ENCODE results near the gene NCOA7. TPM values are rescaled to one million over a fixed set of nuclear protein-coding genes. Genes with fewer than 3 reads are reported as not detected.

The NCOA7 gene
- total RNA-seq, 1 donor from 2014 or later, result 56.1 TPM

DNA sequence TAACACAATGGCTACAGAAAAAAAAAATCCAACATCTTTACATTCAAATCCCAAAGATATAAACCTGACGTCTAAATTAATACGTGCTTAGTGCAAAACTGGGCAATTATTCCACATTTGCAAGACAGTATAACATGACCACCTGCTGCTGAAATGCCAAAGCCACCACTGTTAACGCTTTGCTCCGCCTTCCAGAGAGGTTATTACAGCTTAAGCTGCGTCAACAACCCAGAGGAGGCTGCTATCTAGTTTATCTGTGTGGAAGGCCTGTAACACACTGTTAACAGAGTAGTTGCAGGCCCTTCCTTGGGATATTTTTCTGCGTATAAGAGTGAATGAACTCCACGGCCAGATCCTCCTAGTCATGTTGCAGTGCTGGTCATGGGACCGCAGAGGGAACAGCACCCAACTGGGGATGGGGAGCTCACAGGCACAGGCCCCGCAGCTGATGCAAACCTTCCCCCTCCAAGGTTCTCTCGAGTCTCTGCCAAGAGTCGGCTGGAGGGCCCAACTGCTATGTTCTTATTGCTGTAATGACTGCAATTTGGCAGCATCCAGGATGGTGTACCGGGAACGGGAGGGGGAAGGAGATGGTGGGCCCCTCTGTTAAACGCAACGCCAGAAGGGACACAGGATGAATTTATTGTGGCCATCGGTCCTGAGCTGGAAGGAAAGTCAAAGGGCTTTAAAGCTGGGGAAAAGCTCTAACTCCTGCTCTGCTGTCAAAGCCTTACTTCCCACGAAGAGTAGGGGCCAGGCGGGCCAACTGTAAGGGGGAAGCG is 993 bp upstream of the NCOA7 start:
- intact Hi-C loops (cut with micrococcal nuclease), result loop anchor here (1.0 to 10.0 kb wide), 8 partner anchors 8 to 1725 kb away; partner anchors contain the start of genes MTCL3, RNF146 and TRMT11
- peaks cover 14% of the 10 kb centered on the region for H3K36me3 Mint-ChIP-seq (ENCODE audit: low read depth)
- DNase-seq (ENCODE audit: low spot score), result peak; percentile 35

GRCh38 chr6:125791151-125791819 is 525 bp downstream of the NCOA7 start:
- peaks cover 54% of the 10 kb centered on the region for H3K4me1 Mint-ChIP-seq (ENCODE audit: low read depth)

More for the DNA sequence above, 993 bp upstream of the NCOA7 start:
- H3K9me3 Mint-ChIP-seq, result no peaks in the 10 kb centered on the region
- no peaks in the 10 kb centered on the region for H3K27me3 Mint-ChIP-seq (ENCODE audit: insufficient read depth)
- H3K4me1 Mint-ChIP-seq (ENCODE audit: low read depth), result peaks cover 46% of the 10 kb centered on the region
- H3K27ac Mint-ChIP-seq, result peak overlapping the region; percentile 95
- peak overlapping the region; percentile 89 for H3K4me3 Mint-ChIP-seq

GRCh38 chr6:125791820-125792165 is 1.0 kb downstream of the NCOA7 start:
- H3K4me3 Mint-ChIP-seq, result peak overlapping the region; percentile 91

More at GRCh38 chr6:125791151-125791819, 525 bp downstream of the NCOA7 start:
- H3K9me3 Mint-ChIP-seq, result no peaks in the 10 kb centered on the region
- DNase-seq (ENCODE audit: low spot score), result peak; percentile 38
- H3K27ac Mint-ChIP-seq, result peak overlapping the region; percentile 85
- intact Hi-C loops (cut with micrococcal nuclease), result loop anchor here (1.0 to 10.0 kb wide), 8 partner anchors 38 to 1724 kb away; partner anchors contain the start of genes HINT3, MTCL3 and RNF146
- H3K36me3 Mint-ChIP-seq (ENCODE audit: low read depth), result peaks cover 16% of the 10 kb centered on the region
- no peaks in the 10 kb centered on the region for H3K27me3 Mint-ChIP-seq (ENCODE audit: insufficient read depth)
- peak overlapping the region; percentile 91 for H3K4me3 Mint-ChIP-seq

GRCh38 chr6:125792172-125792571 is 1.4 kb downstream of the NCOA7 start:
- H3K27me3 Mint-ChIP-seq (ENCODE audit: insufficient read depth), result no peaks in the 10 kb centered on the region
- H3K4me1 Mint-ChIP-seq (ENCODE audit: low read depth), result peaks cover 55% of the 10 kb centered on the region
- DNase-seq (ENCODE audit: low spot score), result no peak
- H3K9me3 Mint-ChIP-seq, result no peaks in the 10 kb centered on the region
- peak overlapping the region; percentile 91 for H3K4me3 Mint-ChIP-seq
- H3K36me3 Mint-ChIP-seq (ENCODE audit: low read depth), result peaks cover 15% of the 10 kb centered on the region
- intact Hi-C loops (cut with micrococcal nuclease), result loop anchor here (5.0 to 10.0 kb wide), 3 partner anchors 545 to 1723 kb away; partner anchors contain the start of genes MTCL3 and RNF146
- H3K27ac Mint-ChIP-seq, result peak overlapping the region; percentile 79

More at GRCh38 chr6:125791820-125792165, 1.0 kb downstream of the NCOA7 start:
- Mint-ChIP-seq H3K27me3 (ENCODE audit: insufficient read depth) (no peaks in the 10 kb centered on the region), H3K27ac (peak overlapping the region; percentile 85), H3K36me3 (ENCODE audit: low read depth) (peaks cover 16% of the 10 kb centered on the region), H3K9me3 (no peaks in the 10 kb centered on the region), H3K4me1 (ENCODE audit: low read depth) (peaks cover 54% of the 10 kb centered on the region)
- DNase-seq (ENCODE audit: low spot score), result no peak
- intact Hi-C loops (cut with micrococcal nuclease), result loop anchor here (1.0 to 10.0 kb wide), 8 partner anchors 38 to 1723 kb away; partner anchors contain the start of genes HINT3, MTCL3 and RNF146

DNA sequence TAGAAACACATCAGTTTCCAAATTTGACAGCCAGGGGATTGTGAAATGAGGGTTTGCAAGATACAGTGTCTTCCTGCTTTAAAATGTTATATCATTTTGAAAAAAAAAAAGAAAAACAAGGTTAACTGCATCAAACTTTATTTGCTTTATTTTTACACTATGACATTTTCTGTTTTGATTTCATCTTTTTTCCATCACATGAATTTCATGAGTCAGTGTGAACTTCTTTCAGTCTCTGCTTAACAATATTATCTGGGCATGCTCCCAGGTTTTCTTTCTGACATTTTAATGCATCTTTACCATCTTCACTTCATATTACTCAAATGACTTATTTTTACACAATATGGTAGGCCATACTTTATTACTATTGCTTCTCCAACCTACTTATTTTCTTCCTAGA is 1.9 kb downstream of the NCOA7 start:
- H3K27ac Mint-ChIP-seq, result peak overlapping the region; percentile 79
- no peak for DNase-seq (ENCODE audit: low spot score)
- H3K27me3 Mint-ChIP-seq (ENCODE audit: insufficient read depth), result no peaks in the 10 kb centered on the region
- peak overlapping the region; percentile 91 for H3K4me3 Mint-ChIP-seq
- no peaks in the 10 kb centered on the region for H3K9me3 Mint-ChIP-seq
- H3K36me3 Mint-ChIP-seq (ENCODE audit: low read depth), result peaks cover 17% of the 10 kb centered on the region
- peaks cover 60% of the 10 kb centered on the region for H3K4me1 Mint-ChIP-seq (ENCODE audit: low read depth)
- intact Hi-C loops (cut with micrococcal nuclease), result loop anchor here (5.0 to 10.0 kb wide), 3 partner anchors 545 to 1722 kb away; partner anchors contain the start of genes MTCL3 and RNF146

GRCh38 chr6:125793280-125793679 is 2.5 kb downstream of the NCOA7 start:
- H3K9me3 Mint-ChIP-seq, result no peaks in the 10 kb centered on the region
- peaks cover 61% of the 10 kb centered on the region for H3K4me1 Mint-ChIP-seq (ENCODE audit: low read depth)
- intact Hi-C loops (cut with micrococcal nuclease), result loop anchor here (5.0 to 10.0 kb wide), 3 partner anchors 544 to 1722 kb away; partner anchors contain the start of genes MTCL3 and RNF146
- H3K4me3 Mint-ChIP-seq, result peak overlapping the region; percentile 72
- H3K36me3 Mint-ChIP-seq (ENCODE audit: low read depth), result peaks cover 18% of the 10 kb centered on the region
- DNase-seq (ENCODE audit: low spot score), result no peak
- H3K27ac Mint-ChIP-seq, result peak overlapping the region; percentile 88
- H3K27me3 Mint-ChIP-seq (ENCODE audit: insufficient read depth), result no peaks in the 10 kb centered on the region

DNA sequence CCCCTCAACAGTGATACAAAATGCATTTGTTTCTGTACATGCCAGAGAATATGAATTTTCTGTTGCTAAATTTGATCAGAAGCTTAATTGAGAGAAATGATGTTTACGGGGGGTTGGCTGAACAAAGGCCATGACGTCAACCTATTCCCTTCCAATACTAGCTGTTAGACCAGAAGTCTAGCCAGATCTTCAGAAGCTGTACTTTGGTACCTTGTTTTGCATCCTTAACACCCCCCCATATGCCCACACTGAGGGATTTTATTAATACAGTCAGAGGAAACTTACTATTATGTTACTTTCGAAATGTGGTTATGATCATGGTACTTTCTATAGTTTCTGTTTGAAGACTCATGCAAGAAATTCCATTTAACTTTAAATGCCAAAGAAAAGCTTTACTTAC is 3.1 kb downstream of the NCOA7 start:
- intact Hi-C loops (cut with micrococcal nuclease), result loop anchor here (1.0 to 10.0 kb wide), 6 partner anchors 13 to 1721 kb away; partner anchors contain the start of genes MTCL3 and RNF146
- Mint-ChIP-seq H3K36me3 (ENCODE audit: low read depth) (peaks cover 19% of the 10 kb centered on the region), H3K27ac (peak overlapping the region; percentile 88), H3K9me3 (no peaks in the 10 kb centered on the region), H3K4me1 (ENCODE audit: low read depth) (peaks cover 64% of the 10 kb centered on the region), H3K4me3 (peak overlapping the region; percentile 72), H3K27me3 (ENCODE audit: insufficient read depth) (no peaks in the 10 kb centered on the region)
- no peak for DNase-seq (ENCODE audit: low spot score)

- H3K4me1 Mint-ChIP-seq (ENCODE audit: low read depth), result peaks cover 63% of the 10 kb centered on the region
- H3K27me3 Mint-ChIP-seq (ENCODE audit: insufficient read depth), result no peaks in the 10 kb centered on the region
- H3K36me3 Mint-ChIP-seq (ENCODE audit: low read depth), result peaks cover 24% of the 10 kb centered on the region
- peak overlapping the region; percentile 88 for H3K27ac Mint-ChIP-seq
- no peak for DNase-seq (ENCODE audit: low spot score)
- H3K9me3 Mint-ChIP-seq, result no peaks in the 10 kb centered on the region
- no peak overlapping the region for H3K4me3 Mint-ChIP-seq
- intact Hi-C loops (cut with micrococcal nuclease), result loop anchor here (1.0 to 10.0 kb wide), 6 partner anchors 13 to 1720 kb away; partner anchors contain the start of genes MTCL3 and RNF146
Observed at GRCh38 chr6:125794342-125795137, 3.8 kb downstream of the NCOA7 start.

- H3K27ac Mint-ChIP-seq, result no peak overlapping the region
- H3K36me3 Mint-ChIP-seq (ENCODE audit: low read depth), result peaks cover 26% of the 10 kb centered on the region
- intact Hi-C loops (cut with micrococcal nuclease), result loop anchor here (2.0 to 10.0 kb wide), 2 partner anchors 14 to 1720 kb away; partner anchors contain the start of gene MTCL3
- H3K9me3 Mint-ChIP-seq, result no peaks in the 10 kb centered on the region
- H3K4me1 Mint-ChIP-seq (ENCODE audit: low read depth), result peaks cover 60% of the 10 kb centered on the region
- DNase-seq (ENCODE audit: low spot score), result no peak
- H3K4me3 Mint-ChIP-seq, result no peak overlapping the region
- H3K27me3 Mint-ChIP-seq (ENCODE audit: insufficient read depth), result no peaks in the 10 kb centered on the region
Observed at GRCh38 chr6:125795301-125795700, 4.5 kb downstream of the NCOA7 start.

- DNase-seq (ENCODE audit: low spot score), result no peak
- Mint-ChIP-seq H3K27me3 (ENCODE audit: insufficient read depth) (no peaks in the 10 kb centered on the region), H3K4me3 (no peak overlapping the region), H3K27ac (no peak overlapping the region), H3K36me3 (ENCODE audit: low read depth) (peaks cover 31% of the 10 kb centered on the region), H3K4me1 (ENCODE audit: low read depth) (peaks cover 57% of the 10 kb centered on the region), H3K9me3 (no peaks in the 10 kb centered on the region)
- intact Hi-C loops (cut with micrococcal nuclease), result loop anchor here (10.0 kb wide), 1 partner anchor 1717 kb away; the partner anchor contains the start of gene MTCL3
Observed at GRCh38 chr6:125797120-125797885, 6.5 kb downstream of the NCOA7 start.

DNA sequence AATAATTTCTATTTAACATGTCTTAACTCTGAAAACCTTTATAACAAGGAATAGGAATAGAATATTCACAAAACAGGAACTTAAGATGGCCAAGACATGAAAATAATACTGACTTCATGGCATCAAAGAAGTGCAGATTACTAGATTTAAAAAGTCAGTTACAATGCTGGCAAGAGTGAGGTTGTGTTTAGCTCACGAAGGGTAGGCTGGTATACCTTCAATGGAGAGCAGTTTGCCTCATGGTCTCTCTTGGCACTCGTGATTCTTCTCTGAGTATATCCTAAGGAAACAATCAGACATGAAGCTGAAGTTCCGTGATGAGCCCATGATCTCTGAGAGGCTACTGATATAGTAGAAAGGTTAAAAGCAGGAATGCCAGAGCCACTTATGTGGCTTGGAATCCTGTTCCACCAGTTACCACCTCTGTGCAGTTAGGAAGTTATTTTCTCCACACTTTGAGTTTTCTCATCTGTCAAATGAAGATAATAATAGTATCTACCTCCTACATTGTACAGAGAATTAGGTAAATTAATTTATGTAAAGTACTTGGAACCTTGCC is 7.2 kb downstream of the NCOA7 start:
- Mint-ChIP-seq H3K4me1 (ENCODE audit: low read depth) (peaks cover 57% of the 10 kb centered on the region), H3K36me3 (ENCODE audit: low read depth) (peaks cover 30% of the 10 kb centered on the region)

More for the DNA sequence above, 7.2 kb downstream of the NCOA7 start:
- DNase-seq (ENCODE audit: low spot score), result no peak
- intact Hi-C loops (cut with micrococcal nuclease), result loop anchor here (10.0 kb wide), 1 partner anchor 1717 kb away; the partner anchor contains the start of gene MTCL3
- Mint-ChIP-seq H3K4me3 (no peak overlapping the region), H3K27ac (no peak overlapping the region), H3K9me3 (no peaks in the 10 kb centered on the region), H3K27me3 (ENCODE audit: insufficient read depth) (no peaks in the 10 kb centered on the region)
